HCT116 (cell line): ENCODE results near the gene OLA1. TPM values are rescaled to one million over a fixed set of nuclear protein-coding genes. Genes with fewer than 3 reads are reported as not detected.

Experiments used
- ATAC-seq: fragments of 200-7000 bp; cut with Tn5 transposase; 2 replicates; pipeline ENCODE4 v1.9.1; 2020; ENCODE audit warnings: mild to moderate bottlenecking, moderate library complexity
- BruUV-seq: library from RNA; stranded (reverse); fragments of 400-500 nt; replicated peaks from 2 replicates; lab custom pipeline; 2021; lab: Mats Ljungman, UMichigan
- CTCF ChIA-PET: fragments of 300-600 bp; sonication (Branson Sonifier 250); formaldehyde crosslinking; loops from one replicate; lab custom pipeline; 2021; ENCODE audit warnings: antibody characterized with exemption; lab: Charles Lee
- POLR2A ChIA-PET: fragments of 300-600, 350-600 bp; sonication (Branson Sonifier 250); formaldehyde crosslinking; loops from one replicate; lab custom pipeline; 2021; ENCODE audit warnings: antibody characterized with exemption; lab: Charles Lee
- RAD21 ChIA-PET, 2 experiments: fragments of 300-600 bp; sonication (Branson Sonifier 250); formaldehyde crosslinking; loops; one replicate each; lab custom pipeline; 2023; ENCODE audit warnings: low total read pairs in 2 of 2; ENCODE audit not compliant: uncharacterized antibody in 2 of 2, unreplicated experiment in 2 of 2, low non-redundant PET in 1 of 2; lab: Charles Lee
- DNase-seq: peaks from one replicate; pipeline ENCODE4 v3.0.0-alpha.2; 2010; ENCODE audit warnings: low read depth, low spot score
- H2AFZ ChIP-seq: fragments of 200-600 bp; shearing (Covaris generic), sonication (generic); 2 replicates; pipeline ENCODE4 v1.6.1; 2017; ENCODE audit warnings: low read depth, mixed run types, mixed read lengths, antibody characterized with exemption, low read length; ENCODE audit not compliant: poor library complexity, severe bottlenecking
- H3K27ac ChIP-seq: 2 replicates; pipeline ENCODE4 v1.5.1; 2012; ENCODE audit warnings: low read depth, low read length
- H3K27me3 ChIP-seq: fragments of 200-600 bp; sonication (generic); 2 replicates; pipeline ENCODE4 v1.6.1; 2016; ENCODE audit warnings: mixed run types, low read length, mixed read lengths; ENCODE audit not compliant: insufficient read depth
- H3K36me3 ChIP-seq, 2 experiments: fragments of 200-500 bp in 1 of 2; fragments of 200-600 bp in 1 of 2; sonication (Bioruptor generic) in 1 of 2; sonication (generic) in 1 of 2; 2 replicates each; pipeline versions ENCODE4 v1.5.1 to v1.6.1; 2014 to 2016; ENCODE audit warnings: low read length in 2 of 2, inconsistent platforms in 1 of 2, mixed read lengths in 1 of 2, mixed run types in 1 of 2; ENCODE audit not compliant: insufficient read depth in 2 of 2, control insufficient read depth in 1 of 2
- H3K4me1 ChIP-seq, 2 experiments: fragments of 200-600 bp in 1 of 2; sonication (generic) in 1 of 2; 2 replicates each; pipeline versions ENCODE4 v1.5.1 to v1.6.1; 2012 to 2017; ENCODE audit warnings: low read length in 2 of 2, inconsistent platforms in 1 of 2, mild to moderate bottlenecking in 1 of 2, mixed read lengths in 1 of 2, mixed run types in 1 of 2, moderate library complexity in 1 of 2; ENCODE audit not compliant: insufficient read depth in 2 of 2, control insufficient read depth in 1 of 2
- H3K4me2 ChIP-seq: fragments of 200-600 bp; sonication (generic); 2 replicates; pipeline ENCODE4 v1.6.1; 2017; ENCODE audit warnings: mixed run types, low read length, mixed read lengths
- H3K4me3 ChIP-seq, 2 experiments: fragments of 200-600 bp in 1 of 2; sonication (generic) in 1 of 2; replicated peaks in 1 of 2; 2 replicates each; pipeline ENCODE4 v1.5.1; 2011 to 2016; ENCODE audit warnings: low read length in 2 of 2, control low read depth in 1 of 2, low read depth in 1 of 2, mild to moderate bottlenecking in 1 of 2, mixed read lengths in 1 of 2, mixed run types in 1 of 2
- H3K79me2 ChIP-seq: fragments of 200-600 bp; sonication (generic); 2 replicates; pipeline ENCODE4 v1.6.1; 2017; ENCODE audit warnings: mild to moderate bottlenecking, mixed run types, low read length, moderate library complexity, mixed read lengths; ENCODE audit not compliant: insufficient read depth
- H3K9ac ChIP-seq: fragments of 200-600 bp; sonication (generic); 2 replicates; pipeline ENCODE4 v1.6.1; 2016; ENCODE audit warnings: low read length, mixed read lengths
- H3K9me2 ChIP-seq: fragments of 200-600 bp; sonication (generic), shearing (Covaris generic); 2 replicates; pipeline ENCODE4 v1.6.1; 2017; ENCODE audit warnings: mixed run types, mild to moderate bottlenecking, moderate library complexity; ENCODE audit not compliant: insufficient read depth
- H3K9me3 ChIP-seq, 2 experiments: fragments of 200-500 bp in 1 of 2; fragments of 200-600 bp in 1 of 2; sonication (Bioruptor generic) in 1 of 2; sonication (generic) in 1 of 2; 2 replicates each; pipeline ENCODE4 v1.6.1; 2014 to 2017; ENCODE audit warnings: low read length in 2 of 2, mixed read lengths in 2 of 2, inconsistent platforms in 1 of 2, low read depth in 1 of 2, mild to moderate bottlenecking in 1 of 2, mixed run types in 1 of 2, moderate library complexity in 1 of 2; ENCODE audit not compliant: control insufficient read depth in 1 of 2, insufficient read depth in 1 of 2
- H4K20me1 ChIP-seq: fragments of 200-600 bp; sonication (generic), shearing (Covaris generic); 2 replicates; pipeline ENCODE4 v1.6.1; 2017; ENCODE audit warnings: mixed run types, mild to moderate bottlenecking, moderate library complexity; ENCODE audit not compliant: insufficient read depth
- ATF3 ChIP-seq: IDR thresholded peaks from 2 replicates; pipeline ENCODE4 v1.6.1; 2012
- EGR1 ChIP-seq: IDR thresholded peaks from 2 replicates; pipeline ENCODE4 v1.6.1; 2012; ENCODE audit warnings: low read depth
- POLR2AphosphoS5 ChIP-seq: IDR thresholded peaks from 2 replicates; pipeline ENCODE4 v1.6.1; 2011; ENCODE audit warnings: mild to moderate bottlenecking, low read depth, low read length, moderate library complexity
- SRF ChIP-seq: IDR thresholded peaks from 2 replicates; pipeline ENCODE4 v1.6.1; 2012; ENCODE audit warnings: low read depth
- TCF7L2 ChIP-seq: IDR thresholded peaks from 2 replicates; pipeline ENCODE4 v1.7.0; 2011; ENCODE audit warnings: borderline replicate concordance, inconsistent platforms; ENCODE audit not compliant: insufficient read depth, insufficient read length; ENCODE audit errors: extremely low read depth
- YY1 ChIP-seq: IDR thresholded peaks from 2 replicates; pipeline ENCODE4 v1.6.1; 2011; ENCODE audit warnings: low read length, low read depth, moderate library complexity, mild to moderate bottlenecking; ENCODE audit not compliant: insufficient replicate concordance; ENCODE audit errors: extremely low read depth
- ZNF274 ChIP-seq: fragments of 200-500 bp; sonication (Bioruptor generic); IDR thresholded peaks from 2 replicates; pipeline ENCODE4 v1.6.1; 2014; ENCODE audit warnings: mild to moderate bottlenecking, low read depth, low read length, inconsistent platforms
- intact Hi-C: fragments of 100-400 bp; cut with micrococcal nuclease; formaldehyde crosslinking; loops from 2 replicates; pipeline ENCODE4 v1.10.0; 2022
- total RNA-seq: library from RNA; stranded (reverse); gene quantifications from one replicate; pipeline ENCODE4 v1.2.1, GENCODE V29; 2021; ENCODE audit not compliant: unreplicated experiment
- TF ChIP-seq, protein P1 (sequence below), 3 experiments: fragments of 200-600 bp in 1 of 3; sonication (generic) in 1 of 3; IDR thresholded peaks in 2 of 3; conservative IDR thresholded peaks in 1 of 3; 2 replicates each; pipeline ENCODE4 v1.5.1; 2012 to 2017; ENCODE audit warnings: low read depth in 2 of 3, low read length in 2 of 3, antibody characterized with exemption in 1 of 3, borderline replicate concordance in 1 of 3, control low read depth in 1 of 3, mild to moderate bottlenecking in 1 of 3, mixed read lengths in 1 of 3, mixed run types in 1 of 3, moderate library complexity in 1 of 3; ENCODE audit not compliant: insufficient read depth in 1 of 3

Gene OLA1
- total RNA-seq, 1 experiment from 2014 or later, result 219 TPM

GRCh38 chr2:174217869-174218268 is 30.5 kb downstream of the OLA1 start:
- Histone ChIP-seq H2AFZ (no peak overlapping the region), H4K20me1 (peaks cover 16% of the 10 kb centered on the region; the same call in 1 of the 2 replicates), H3K27ac (no peak overlapping the region), H3K4me2 (no peak overlapping the region), H3K4me1 (no peaks in the 10 kb centered on the region), H3K27me3 (no peaks in the 10 kb centered on the region), H3K4me3 (no peak overlapping the region), H3K79me2 (peaks cover 99% of the 10 kb centered on the region), H3K36me3 (peaks cover 0 to 2% of the 10 kb centered on the region in 2 experiments; a peak in 1 of 4 replicates), H3K9me2 (no peaks in the 10 kb centered on the region), H3K9ac (no peak overlapping the region), H3K9me3 (no peaks in the 10 kb centered on the region)
- ChIA-PET CTCF (no interaction called here), POLR2A (no interaction called here), RAD21 (no interaction called here)
- ATAC-seq (no peak), DNase-seq (no peak)
- intact Hi-C loops, result no loop called here
- no peak for TF ChIP-seq ZNF274
- no peak for TF ChIP-seq POLR2AphosphoS5
- TF ChIP-seq, protein P1, sequence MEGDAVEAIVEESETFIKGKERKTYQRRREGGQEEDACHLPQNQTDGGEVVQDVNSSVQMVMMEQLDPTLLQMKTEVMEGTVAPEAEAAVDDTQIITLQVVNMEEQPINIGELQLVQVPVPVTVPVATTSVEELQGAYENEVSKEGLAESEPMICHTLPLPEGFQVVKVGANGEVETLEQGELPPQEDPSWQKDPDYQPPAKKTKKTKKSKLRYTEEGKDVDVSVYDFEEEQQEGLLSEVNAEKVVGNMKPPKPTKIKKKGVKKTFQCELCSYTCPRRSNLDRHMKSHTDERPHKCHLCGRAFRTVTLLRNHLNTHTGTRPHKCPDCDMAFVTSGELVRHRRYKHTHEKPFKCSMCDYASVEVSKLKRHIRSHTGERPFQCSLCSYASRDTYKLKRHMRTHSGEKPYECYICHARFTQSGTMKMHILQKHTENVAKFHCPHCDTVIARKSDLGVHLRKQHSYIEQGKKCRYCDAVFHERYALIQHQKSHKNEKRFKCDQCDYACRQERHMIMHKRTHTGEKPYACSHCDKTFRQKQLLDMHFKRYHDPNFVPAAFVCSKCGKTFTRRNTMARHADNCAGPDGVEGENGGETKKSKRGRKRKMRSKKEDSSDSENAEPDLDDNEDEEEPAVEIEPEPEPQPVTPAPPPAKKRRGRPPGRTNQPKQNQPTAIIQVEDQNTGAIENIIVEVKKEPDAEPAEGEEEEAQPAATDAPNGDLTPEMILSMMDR (IDR thresholded peaks at IDR 0.05 in 2 of 3, conservative IDR thresholded peaks at IDR 0.05 in 1 of 3; ENCODE audit: borderline replicate concordance in 1 of 3, insufficient read depth in 1 of 3, low read depth in 2 of 3, low read length in 2 of 3), result no peak
- no peak for TF ChIP-seq TCF7L2
- no TSS peak for BruUV-seq

GRCh38 chr2:174211954-174212353 is 36.4 kb downstream of the OLA1 start:
- DNase-seq (no peak), ATAC-seq (no peak)
- Histone ChIP-seq H3K27ac (no peak overlapping the region), H3K27me3 (no peaks in the 10 kb centered on the region), H3K4me3 (no peak overlapping the region), H2AFZ (no peak overlapping the region), H3K9me2 (no peaks in the 10 kb centered on the region), H3K79me2 (peaks cover 95% of the 10 kb centered on the region), H3K36me3 (no peaks in the 10 kb centered on the region), H4K20me1 (peaks cover 26% of the 10 kb centered on the region; the same call in 1 of the 2 replicates), H3K9ac (no peak overlapping the region), H3K4me1 (no peaks in the 10 kb centered on the region), H3K9me3 (no peaks in the 10 kb centered on the region), H3K4me2 (no peak overlapping the region)
- ChIA-PET POLR2A (no interaction called here), RAD21 (no interaction called here), CTCF (interaction anchor here (1.2 kb wide), 1 partner anchor 129 kb away, joined by 5 read pairs; no protein-coding TSS in a partner anchor)
- intact Hi-C loops, result no loop called here
- no TSS peak for BruUV-seq
- TF ChIP-seq YY1 (no peak), ATF3 (no peak), SRF (no peak), EGR1 (no peak)
